ENCODE measurements around the gene NAPSA.

- TF ChIP-seq CTCF (IDR thresholded peaks at IDR 0.05; ENCODE audit: low read depth, low read length, poor library complexity, severe bottlenecking) (no peak), EZH2phosphoT487 (IDR thresholded peaks at IDR 0.05; ENCODE audit: borderline replicate concordance, low read length) (no peak)
Measured at GRCh38 chr19:50387868-50388245, 22.4 kb upstream of the NAPSA start.

Measured in DOHH2 (cell line).